Activated CD4-positive, alpha-beta memory T cell treated with anti-CD3 and anti-CD28 coated beads for 36 hours (primary cell): ENCODE measurements around the gene HPGDS. TPM values are rescaled to one million over a fixed set of nuclear protein-coding genes. Genes with fewer than 3 reads are reported as not detected.
"Not testable (repeated sequence)": the region's sequence is repeated elsewhere in the genome, so short reads cannot be mapped to it uniquely, and the experiment has no call there.

Experiments
- CTCF ChIA-PET: fragments of 350-600 bp; sonication (Branson Sonifier 250); formaldehyde crosslinking; loops from one replicate; lab custom pipeline; 2021; ENCODE audit warnings: antibody characterized with exemption, inconsistent platforms; lab: Charles Lee
- POLR2A ChIA-PET: fragments of 350-600 bp; sonication (Branson Sonifier 250); formaldehyde crosslinking; loops from one replicate; lab custom pipeline; 2021; ENCODE audit warnings: antibody characterized with exemption; lab: Charles Lee
- DNase-seq: peaks from one replicate; pipeline ENCODE4 v3.0.0-alpha.2; 2020
- H3K27ac Mint-ChIP-seq: one replicate; pipeline ENCODE4 v1.8.0; 2021; ENCODE audit warnings: mixed read lengths
- H3K27me3 Mint-ChIP-seq: one replicate; pipeline ENCODE4 v1.8.0; 2021; ENCODE audit warnings: mixed read lengths
- H3K36me3 Mint-ChIP-seq: one replicate; pipeline ENCODE4 v1.8.0; 2021; ENCODE audit warnings: mixed read lengths
- H3K4me1 Mint-ChIP-seq: one replicate; pipeline ENCODE4 v1.8.0; 2021; ENCODE audit warnings: low read depth, mixed read lengths
- H3K4me3 Mint-ChIP-seq: one replicate; pipeline ENCODE4 v1.8.0; 2021; ENCODE audit warnings: mild to moderate bottlenecking, mixed read lengths
- H3K9me3 Mint-ChIP-seq: one replicate; pipeline ENCODE4 v1.8.0; 2021; ENCODE audit warnings: mixed read lengths
- intact Hi-C: fragments of 100-400 bp; cut with micrococcal nuclease; formaldehyde crosslinking; loops from one replicate; pipeline ENCODE4 v1.15.1; 2023
- total RNA-seq, 2 experiments: library from RNA; stranded (reverse); gene quantifications; one replicate each; pipeline ENCODE4 v1.2.3, GENCODE V29; 2021

HPGDS gene
- total RNA-seq, 2 experiments from 2014 or later, result 0.34 TPM; not detected in 1

DNA sequence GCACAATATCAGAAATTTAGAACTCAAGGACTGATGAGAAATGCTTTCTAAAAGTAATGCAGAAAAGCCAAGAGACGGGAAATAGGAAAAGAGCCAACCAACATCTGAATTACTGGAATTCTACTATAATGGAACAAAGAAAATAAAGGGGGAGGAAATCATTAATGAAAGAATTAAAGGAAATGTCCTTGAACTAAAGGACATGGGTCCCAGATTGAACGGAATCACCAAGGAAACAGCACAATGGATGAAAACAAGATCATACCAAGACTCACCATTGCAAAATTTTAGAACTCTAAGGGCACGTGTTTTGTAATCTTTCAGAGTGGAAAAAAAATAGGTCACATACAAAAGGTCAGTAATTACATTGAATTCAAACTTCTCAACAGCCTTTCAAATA lies 35.9 kb downstream of the HPGDS start:
- ChIA-PET POLR2A (no interaction called here), CTCF (interaction anchor here (0.8 to 2.5 kb wide), 2 partner anchors 33 to 101 kb away, joined by 3 to 10 read pairs; no protein-coding TSS in a partner anchor)
- no peaks in the 10 kb centered on the region for H3K9me3 Mint-ChIP-seq
- H3K4me1 Mint-ChIP-seq, result no peaks in the 10 kb centered on the region
- no peak overlapping the region for H3K27ac Mint-ChIP-seq
- DNase-seq, result no peak
- no peaks in the 10 kb centered on the region for H3K27me3 Mint-ChIP-seq
- no peak overlapping the region for H3K4me3 Mint-ChIP-seq
- intact Hi-C loops, result no loop called here
- no peaks in the 10 kb centered on the region for H3K36me3 Mint-ChIP-seq

DNA sequence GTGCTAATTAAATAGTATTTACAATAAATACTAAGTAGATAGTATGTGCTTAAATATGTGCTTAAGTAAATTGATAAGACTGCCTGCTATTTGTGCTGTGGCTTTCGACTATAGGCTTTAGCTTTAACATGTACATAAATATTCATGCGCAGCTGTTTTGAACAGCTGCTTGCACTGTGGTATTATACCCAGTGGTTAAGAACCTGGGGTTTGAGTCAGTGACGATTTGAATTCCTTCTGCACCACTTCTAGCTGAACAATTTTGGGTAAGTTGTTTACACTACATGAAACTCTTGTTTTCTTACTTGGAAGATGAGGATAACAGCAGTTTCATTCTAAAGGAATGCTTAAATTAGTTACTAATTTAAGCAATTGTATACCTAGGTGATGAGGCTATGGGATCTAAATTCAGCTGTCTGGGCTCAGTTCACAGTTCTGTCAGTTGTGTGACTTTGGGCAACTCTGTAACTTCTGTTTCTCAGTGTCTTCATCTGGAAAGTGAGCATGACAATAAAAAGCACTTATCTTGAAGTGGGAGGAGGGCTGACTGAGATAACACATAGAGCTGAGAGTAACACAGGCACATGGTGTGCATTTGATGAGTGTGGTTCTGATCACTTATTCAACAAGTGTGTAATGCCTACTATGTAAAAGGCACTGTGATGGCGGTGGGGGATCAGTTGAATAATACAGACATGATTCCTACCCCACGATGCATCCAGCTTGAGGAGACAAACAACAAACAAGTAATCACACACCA lies 37.0 kb downstream of the HPGDS start:
- no peaks in the 10 kb centered on the region for H3K4me1 Mint-ChIP-seq
- no peak for DNase-seq
- intact Hi-C loops, result no loop called here
- no peaks in the 10 kb centered on the region for H3K9me3 Mint-ChIP-seq
- CTCF ChIA-PET, result interaction anchor here (0.8 to 2.5 kb wide), 9 partner anchors 34 to 147 kb away, joined by 3 to 10 read pairs (median 4); no protein-coding TSS in a partner anchor
- no peak overlapping the region for H3K4me3 Mint-ChIP-seq
- no peak overlapping the region for H3K27ac Mint-ChIP-seq
- no peaks in the 10 kb centered on the region for H3K27me3 Mint-ChIP-seq
- POLR2A ChIA-PET, result no interaction called here
- no peaks in the 10 kb centered on the region for H3K36me3 Mint-ChIP-seq

DNA sequence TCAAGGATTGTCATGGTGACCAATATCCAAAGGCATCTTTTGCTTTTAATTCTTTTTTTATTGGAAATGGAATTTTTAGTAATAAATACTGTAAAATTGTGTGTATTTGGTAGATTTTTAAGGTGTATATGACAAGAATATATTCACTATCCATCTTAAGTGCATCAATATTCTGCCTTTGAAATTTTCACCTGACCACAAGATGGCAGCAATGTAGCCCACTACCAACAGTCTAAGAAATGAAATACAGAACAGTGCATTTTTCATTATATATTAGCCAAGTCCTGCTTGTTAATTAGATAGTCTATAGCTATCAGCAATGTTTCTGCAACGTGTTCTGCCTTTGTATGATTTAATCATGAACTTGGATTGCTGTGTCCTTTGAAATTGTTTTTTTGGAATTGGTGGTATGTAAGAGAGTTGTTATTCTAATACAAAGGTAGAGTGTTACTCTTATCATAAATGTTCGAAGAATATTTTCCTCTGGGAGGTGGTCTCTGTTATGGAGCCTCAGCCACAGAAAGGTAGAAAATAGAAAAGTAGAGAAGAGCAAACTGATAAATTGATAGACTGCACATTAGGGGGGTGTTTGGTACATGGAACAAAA lies 38.2 kb downstream of the HPGDS start:
- Mint-ChIP-seq H3K27ac (no peak overlapping the region), H3K9me3 (no peaks in the 10 kb centered on the region), H3K36me3 (no peaks in the 10 kb centered on the region), H3K4me3 (no peak overlapping the region), H3K27me3 (no peaks in the 10 kb centered on the region), H3K4me1 (no peaks in the 10 kb centered on the region)
- peak; percentile 12 for DNase-seq
- CTCF ChIA-PET, result interaction anchor here (0.6 to 2.5 kb wide), 7 partner anchors 35 to 580 kb away, joined by 3 to 10 read pairs (median 4); no protein-coding TSS in a partner anchor
- POLR2A ChIA-PET, result no interaction called here
- intact Hi-C loops, result loop anchor here (1.0 to 5.0 kb wide), 3 partner anchors 33 to 292 kb away; no protein-coding TSS in a partner anchor

DNA sequence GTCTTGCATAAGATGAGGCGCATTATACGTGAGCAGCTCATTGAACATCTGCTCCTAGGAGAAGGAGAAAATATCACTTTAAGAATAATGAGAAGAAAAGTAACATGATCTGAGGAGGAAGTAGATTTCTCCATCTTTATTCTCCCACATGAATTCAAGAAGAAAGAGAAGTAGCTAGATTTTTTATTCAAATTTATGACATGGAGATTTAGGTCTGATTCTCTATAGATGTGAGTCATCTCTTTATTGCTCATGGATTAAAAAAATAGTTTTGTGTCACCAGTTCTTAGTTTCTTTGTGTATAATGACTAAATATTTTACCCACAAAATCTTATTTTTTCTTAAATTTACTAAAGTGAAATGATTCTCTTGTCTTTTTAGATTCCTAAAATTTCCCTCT lies 40.4 kb downstream of the HPGDS start:
- intact Hi-C loops, result loop anchor here (5.0 kb wide), 1 partner anchor 35 kb away; no protein-coding TSS in a partner anchor
- ChIA-PET POLR2A (interaction anchor here (0.8 kb wide), 1 partner anchor 94 kb away, joined by 4 read pairs; the partner anchor contains the start of gene SMARCAD1), CTCF (interaction anchor here (0.6 to 2.7 kb wide), 3 partner anchors 88 to 105 kb away, joined by 3 to 17 read pairs (median 7); no protein-coding TSS in a partner anchor)

DNA sequence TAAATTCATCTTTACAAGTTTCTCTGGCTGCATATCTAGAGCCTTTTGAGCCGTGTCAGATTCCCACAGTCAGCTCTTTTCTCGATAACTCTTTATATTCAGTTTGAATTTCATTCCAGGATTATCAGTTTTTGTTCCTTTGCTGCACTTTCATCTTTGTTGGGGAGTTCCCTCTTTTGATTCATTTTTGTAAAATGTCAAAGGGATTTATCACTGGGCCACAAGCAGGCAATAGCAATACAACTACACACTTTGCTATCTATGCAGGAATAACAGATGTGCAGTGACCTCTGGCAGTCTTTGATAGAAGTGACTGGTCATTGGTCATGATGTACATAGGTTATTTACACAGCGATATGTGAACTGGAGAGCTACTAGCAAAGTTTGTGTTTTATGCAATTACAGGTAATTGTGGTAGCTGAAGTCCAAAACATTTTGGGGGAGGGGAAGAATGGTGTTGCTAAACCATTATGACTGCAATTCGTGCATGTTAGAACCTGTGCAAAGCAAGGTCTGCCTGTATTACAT lies 43.8 kb downstream of the HPGDS start:
- Mint-ChIP-seq H3K27me3 (no peaks in the 10 kb centered on the region), H3K4me1 (no peaks in the 10 kb centered on the region), H3K4me3 (no peak overlapping the region), H3K36me3 (no peaks in the 10 kb centered on the region), H3K9me3 (no peaks in the 10 kb centered on the region), H3K27ac (no peak overlapping the region)
- CTCF ChIA-PET, result no interaction called here
- POLR2A ChIA-PET, result no interaction called here
- intact Hi-C loops, result no loop called here
- no peak for DNase-seq

More for the DNA sequence above, 40.4 kb downstream of the HPGDS start:
- Mint-ChIP-seq H3K27ac (no peak overlapping the region), H3K9me3 (no peaks in the 10 kb centered on the region), H3K4me1 (no peaks in the 10 kb centered on the region), H3K36me3 (no peaks in the 10 kb centered on the region), H3K4me3 (no peak overlapping the region), H3K27me3 (no peaks in the 10 kb centered on the region)
- DNase-seq, result no peak

DNA sequence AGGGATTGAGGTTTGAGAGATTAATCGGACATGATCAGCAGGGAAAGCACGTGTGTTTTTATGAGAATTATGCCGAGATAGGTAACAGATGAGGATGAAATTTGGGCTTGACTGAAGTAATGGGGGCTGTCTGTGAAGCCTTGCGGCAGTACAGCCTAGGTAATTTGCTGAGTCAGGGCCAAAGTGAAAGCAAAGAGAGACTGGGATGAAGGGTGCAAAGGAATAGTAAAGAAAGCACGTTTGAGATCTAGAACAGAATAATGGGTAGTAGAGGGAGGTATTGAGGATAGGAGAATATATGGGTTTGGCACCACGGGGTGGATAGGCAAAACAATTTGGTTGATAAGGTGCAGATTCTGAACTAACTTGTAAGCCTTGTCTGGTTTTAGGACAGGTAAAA lies 47.2 kb downstream of the HPGDS start:
- H3K9me3 Mint-ChIP-seq, POLR2A ChIA-PET, CTCF ChIA-PET, intact Hi-C loops, H3K4me3 Mint-ChIP-seq, DNase-seq, H3K27ac Mint-ChIP-seq, H3K4me1 Mint-ChIP-seq, H3K27me3 Mint-ChIP-seq: not testable (repeated sequence)
- H3K36me3 Mint-ChIP-seq, result peaks cover 11% of the 10 kb centered on the region

DNA sequence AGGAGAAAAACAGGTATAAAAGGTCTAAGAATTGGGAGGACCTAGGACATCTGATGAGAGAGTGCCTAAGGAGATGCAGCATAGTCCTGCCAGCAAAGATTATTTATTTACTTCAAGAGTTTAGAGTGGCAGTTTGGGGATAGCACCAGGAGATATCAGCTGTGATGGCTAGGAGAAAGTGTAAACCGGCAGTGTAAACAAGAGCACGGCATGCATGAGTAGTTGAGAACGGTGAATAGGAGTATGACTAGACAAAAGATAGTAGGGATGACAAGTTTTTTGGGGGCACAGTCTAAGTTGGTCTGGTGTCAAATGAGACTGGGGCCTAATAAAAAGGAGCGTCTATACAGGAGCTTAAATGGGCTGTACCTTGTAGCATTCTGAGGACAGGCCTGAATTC lies 48.7 kb downstream of the HPGDS start:
- POLR2A ChIA-PET, CTCF ChIA-PET, H3K4me3 Mint-ChIP-seq, intact Hi-C loops, H3K4me1 Mint-ChIP-seq, H3K27me3 Mint-ChIP-seq, DNase-seq, H3K27ac Mint-ChIP-seq, H3K9me3 Mint-ChIP-seq: not testable (repeated sequence)
- H3K36me3 Mint-ChIP-seq, result peaks cover 18% of the 10 kb centered on the region

DNA sequence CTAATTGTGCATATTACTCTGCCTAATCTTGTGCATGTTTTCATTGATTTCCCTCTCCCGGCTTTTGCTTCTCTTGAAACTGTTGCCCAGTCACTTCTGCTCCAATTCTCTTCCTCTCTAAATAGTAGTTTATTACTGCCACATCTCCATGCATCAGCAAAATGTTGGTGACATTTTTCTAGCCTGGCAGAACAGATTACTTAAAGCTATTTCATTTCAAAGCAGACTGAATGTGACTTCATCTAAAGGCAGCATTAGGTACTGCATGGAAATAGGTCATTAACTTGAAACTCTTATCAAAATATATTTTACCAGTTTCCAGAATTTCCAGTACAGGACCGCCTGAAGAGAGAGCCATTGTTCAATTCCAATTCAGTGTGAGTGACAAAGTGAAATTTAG lies 52.4 kb downstream of the HPGDS start:
- Mint-ChIP-seq H3K4me3 (no peak overlapping the region), H3K9me3 (no peaks in the 10 kb centered on the region), H3K27me3 (no peaks in the 10 kb centered on the region), H3K36me3 (peaks cover 36% of the 10 kb centered on the region), H3K4me1 (no peaks in the 10 kb centered on the region), H3K27ac (no peak overlapping the region)
- intact Hi-C loops, result no loop called here
- no peak for DNase-seq
- ChIA-PET POLR2A (no interaction called here), CTCF (no interaction called here)

DNA sequence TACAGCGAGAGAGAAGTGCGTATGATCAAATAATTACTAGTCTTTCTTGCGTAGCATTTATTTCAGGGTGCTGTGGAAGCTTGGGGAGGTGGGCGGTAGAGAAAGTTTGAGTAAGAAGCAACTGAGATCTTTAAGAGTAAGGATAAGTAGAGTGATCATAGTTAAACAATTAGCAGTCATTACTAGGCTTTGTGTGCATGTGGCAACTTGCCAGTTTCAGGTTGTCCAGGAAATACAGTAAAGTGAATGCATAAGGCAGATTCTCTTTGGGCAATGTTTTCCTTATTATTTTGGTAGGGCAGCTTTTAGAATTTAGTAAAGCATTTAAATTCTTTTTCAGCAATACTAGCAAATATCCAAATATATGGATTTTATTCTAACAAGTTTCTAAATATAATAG lies 57.0 kb downstream of the HPGDS start:
- Mint-ChIP-seq H3K4me3 (no peak overlapping the region), H3K36me3 (peaks cover 47% of the 10 kb centered on the region), H3K27me3 (no peaks in the 10 kb centered on the region), H3K9me3 (no peaks in the 10 kb centered on the region), H3K27ac (no peak overlapping the region), H3K4me1 (no peaks in the 10 kb centered on the region)
- DNase-seq, result no peak
- POLR2A ChIA-PET, result no interaction called here
- CTCF ChIA-PET, result no interaction called here
- intact Hi-C loops, result no loop called here

DNA sequence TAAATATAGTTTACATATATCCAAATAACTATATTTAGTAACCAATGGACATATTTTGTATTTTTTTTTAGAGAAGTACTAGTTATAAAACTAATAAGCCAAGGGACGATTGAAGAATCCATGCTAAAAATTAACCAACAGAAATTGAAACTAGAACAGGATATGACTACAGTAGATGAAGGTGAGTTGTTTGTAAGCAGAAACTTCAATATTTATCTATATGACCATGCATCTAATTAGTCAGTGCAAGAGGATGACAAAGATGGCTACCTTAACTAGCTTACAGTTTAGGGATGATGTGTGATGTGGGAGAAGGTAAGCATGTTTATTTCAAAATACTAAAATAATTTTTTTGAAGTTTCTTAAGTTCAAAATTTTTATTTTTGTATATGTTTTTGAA lies 57.7 kb downstream of the HPGDS start:
- Mint-ChIP-seq H3K9me3 (no peaks in the 10 kb centered on the region), H3K27ac (no peak overlapping the region), H3K4me1 (no peaks in the 10 kb centered on the region), H3K4me3 (no peak overlapping the region), H3K36me3 (peaks cover 46% of the 10 kb centered on the region), H3K27me3 (no peaks in the 10 kb centered on the region)
- ChIA-PET POLR2A (no interaction called here), CTCF (no interaction called here)
- no peak for DNase-seq
- intact Hi-C loops, result no loop called here

DNA sequence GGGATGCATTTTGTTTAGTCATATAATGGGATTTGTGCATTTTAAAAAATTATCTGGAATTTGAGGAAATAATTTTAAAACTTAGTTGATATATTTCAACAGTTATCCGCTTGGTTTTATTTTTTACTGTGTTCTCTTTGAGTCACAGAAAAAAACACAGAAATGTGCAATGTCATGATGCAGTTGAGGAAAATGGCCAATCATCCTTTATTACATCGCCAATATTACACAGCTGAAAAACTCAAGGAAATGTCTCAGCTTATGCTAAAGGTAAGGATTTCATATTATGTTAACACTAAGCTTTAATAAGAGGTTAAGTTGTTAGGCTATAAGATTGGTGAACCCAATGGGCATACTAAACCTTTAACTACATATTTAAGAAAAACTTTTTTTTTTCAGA lies 63.9 kb downstream of the HPGDS start:
- H3K36me3 Mint-ChIP-seq, result peaks cover 44% of the 10 kb centered on the region

DNA sequence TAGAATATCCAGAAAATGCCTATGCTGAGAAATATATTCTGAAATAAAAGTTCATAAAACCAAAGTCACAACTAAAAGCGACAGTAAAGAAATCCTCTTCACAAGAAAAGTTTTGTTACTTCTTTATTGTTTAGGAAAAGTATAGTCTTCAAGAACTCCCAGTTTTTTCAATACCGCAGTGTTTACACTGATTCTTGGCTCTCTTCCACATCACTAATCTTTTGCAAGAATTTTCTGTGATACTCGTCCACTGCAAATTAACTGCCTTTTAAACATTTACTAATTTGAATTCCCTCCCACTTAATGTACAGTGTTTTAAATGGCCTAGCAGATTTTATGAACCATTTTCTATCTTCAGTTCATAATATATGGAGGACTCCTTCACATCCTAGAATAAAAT lies 65.1 kb downstream of the HPGDS start:
- no peak for DNase-seq
- Mint-ChIP-seq H3K27ac (no peak overlapping the region), H3K4me3 (no peak overlapping the region), H3K9me3 (no peaks in the 10 kb centered on the region), H3K4me1 (no peaks in the 10 kb centered on the region), H3K36me3 (peaks cover 40% of the 10 kb centered on the region), H3K27me3 (no peaks in the 10 kb centered on the region)
- ChIA-PET CTCF (no interaction called here), POLR2A (no interaction called here)
- intact Hi-C loops, result no loop called here

More for the DNA sequence above, 63.9 kb downstream of the HPGDS start:
- Mint-ChIP-seq H3K27ac (no peak overlapping the region), H3K4me3 (no peak overlapping the region), H3K4me1 (no peaks in the 10 kb centered on the region), H3K27me3 (no peaks in the 10 kb centered on the region), H3K9me3 (no peaks in the 10 kb centered on the region)
- ChIA-PET CTCF (no interaction called here), POLR2A (no interaction called here)
- no peak for DNase-seq
- intact Hi-C loops, result no loop called here
